HUES48 (cell line): Measurements from ENCODE around the gene SCN9A.

Experiments
- H3K27ac ChIP-seq: one replicate; pipeline ENCODE4 v1.7.0; 2013; ENCODE audit warnings: low read depth, low read length, inconsistent platforms
- H3K27me3 ChIP-seq: 2 replicates; pipeline ENCODE4 v1.6.1; 2013; ENCODE audit warnings: mild to moderate bottlenecking, low read length; ENCODE audit not compliant: control insufficient read depth, insufficient read depth
- H3K36me3 ChIP-seq: 2 replicates; pipeline ENCODE4 v1.6.1; 2013; ENCODE audit warnings: low read length; ENCODE audit not compliant: control insufficient read depth, insufficient read depth
- H3K4me1 ChIP-seq: 2 replicates; pipeline ENCODE4 v1.6.1; 2013; ENCODE audit warnings: mild to moderate bottlenecking, low read length; ENCODE audit not compliant: control insufficient read depth, insufficient read depth
- H3K4me3 ChIP-seq: 2 replicates; pipeline ENCODE4 v1.5.1; 2013; ENCODE audit warnings: mild to moderate bottlenecking, low read depth, low read length
- H3K9ac ChIP-seq: 2 replicates; pipeline ENCODE4 v1.6.1; 2013; ENCODE audit warnings: mild to moderate bottlenecking, low read depth, low read length, moderate library complexity
- H3K9me3 ChIP-seq: 2 replicates; pipeline ENCODE4 v1.6.1; 2013; ENCODE audit warnings: low read length; ENCODE audit not compliant: control insufficient read depth, insufficient read depth

Gene SCN9A

DNA sequence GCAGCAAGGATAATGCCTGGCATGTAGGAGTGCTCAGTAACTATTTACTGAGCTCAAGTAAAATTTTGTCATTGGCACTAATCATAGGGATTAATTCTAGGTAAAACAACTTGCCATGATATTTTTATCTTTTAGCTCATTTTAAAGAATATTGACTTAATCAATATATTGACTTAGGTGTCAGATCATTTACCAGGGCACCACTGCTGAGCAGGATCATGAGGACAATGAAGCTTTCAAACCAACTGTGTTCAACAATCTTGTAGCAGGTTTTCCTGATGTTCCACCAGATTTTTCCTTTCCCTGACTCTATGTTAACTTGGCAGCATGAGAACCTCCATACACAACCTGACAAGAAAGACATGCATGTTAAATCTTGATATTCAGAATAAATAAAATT, 133.4 kb downstream of the SCN9A start:
- Histone ChIP-seq H3K4me3 (no peak overlapping the region), H3K9me3 (no peaks in the 10 kb centered on the region), H3K9ac (no peak overlapping the region), H3K27me3 (no peaks in the 10 kb centered on the region), H3K4me1 (peaks cover 5% of the 10 kb centered on the region; the same call in 1 of the 2 replicates), H3K27ac (no peak overlapping the region), H3K36me3 (no peaks in the 10 kb centered on the region)

- no peak overlapping the region for H3K27ac ChIP-seq
- H3K36me3 ChIP-seq = no peaks in the 10 kb centered on the region
- no peaks in the 10 kb centered on the region for H3K9me3 ChIP-seq
- H3K4me3 ChIP-seq = no peak overlapping the region
- H3K27me3 ChIP-seq = no peaks in the 10 kb centered on the region
- no peak overlapping the region for H3K9ac ChIP-seq
- H3K4me1 ChIP-seq = peaks cover 5% of the 10 kb centered on the region; the same call in 1 of the 2 replicates
These were observed 135.1 kb downstream of the SCN9A start for GRCh38 chr2:166240387-166241313.

GRCh38 chr2:166239548-166239947, 136.2 kb downstream of the SCN9A start:
- H3K27me3 ChIP-seq = no peaks in the 10 kb centered on the region
- peaks cover 5% of the 10 kb centered on the region; the same call in 1 of the 2 replicates for H3K4me1 ChIP-seq
- H3K36me3 ChIP-seq = no peaks in the 10 kb centered on the region
- no peak overlapping the region for H3K4me3 ChIP-seq
- no peaks in the 10 kb centered on the region for H3K9me3 ChIP-seq
- no peak overlapping the region for H3K9ac ChIP-seq
- H3K27ac ChIP-seq = no peak overlapping the region

- H3K27ac ChIP-seq = no peak overlapping the region
- no peaks in the 10 kb centered on the region for H3K36me3 ChIP-seq
- H3K27me3 ChIP-seq = no peaks in the 10 kb centered on the region
- H3K9me3 ChIP-seq = no peaks in the 10 kb centered on the region
- no peaks in the 10 kb centered on the region for H3K4me1 ChIP-seq
- H3K4me3 ChIP-seq = no peak overlapping the region
- no peak overlapping the region for H3K9ac ChIP-seq
These were observed 137.6 kb downstream of the SCN9A start for GRCh38 chr2:166238176-166238575.

- Histone ChIP-seq H3K36me3 (no peaks in the 10 kb centered on the region), H3K9ac (no peak overlapping the region), H3K27ac (no peak overlapping the region), H3K9me3 (no peaks in the 10 kb centered on the region), H3K27me3 (no peaks in the 10 kb centered on the region), H3K4me1 (no peaks in the 10 kb centered on the region), H3K4me3 (no peak overlapping the region)
These were observed 141.5 kb downstream of the SCN9A start for GRCh38 chr2:166234112-166234846.

DNA sequence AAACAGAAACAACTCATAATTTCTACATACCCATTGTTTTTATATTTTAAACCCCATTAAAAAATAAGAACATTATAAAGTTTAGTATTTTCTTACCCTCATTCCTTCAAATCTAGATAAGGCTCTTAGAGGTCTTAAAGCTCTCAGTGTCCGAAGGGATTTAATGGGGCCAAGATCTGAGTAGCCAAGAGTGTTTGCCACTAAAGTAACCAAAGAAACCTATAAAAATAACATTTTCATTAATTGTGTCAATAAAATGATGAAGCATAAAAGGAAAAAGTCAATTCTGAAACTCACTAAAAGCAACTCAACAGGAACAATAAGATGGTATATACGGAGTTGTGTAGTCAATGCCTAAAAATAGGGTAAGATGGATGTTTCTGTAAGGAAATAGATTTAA, 142.5 kb downstream of the SCN9A start:
- H3K27me3 ChIP-seq = no peaks in the 10 kb centered on the region
- no peaks in the 10 kb centered on the region for H3K36me3 ChIP-seq
- no peak overlapping the region for H3K27ac ChIP-seq
- no peak overlapping the region for H3K4me3 ChIP-seq
- H3K9ac ChIP-seq = no peak overlapping the region
- H3K4me1 ChIP-seq = no peaks in the 10 kb centered on the region
- H3K9me3 ChIP-seq = no peaks in the 10 kb centered on the region

DNA sequence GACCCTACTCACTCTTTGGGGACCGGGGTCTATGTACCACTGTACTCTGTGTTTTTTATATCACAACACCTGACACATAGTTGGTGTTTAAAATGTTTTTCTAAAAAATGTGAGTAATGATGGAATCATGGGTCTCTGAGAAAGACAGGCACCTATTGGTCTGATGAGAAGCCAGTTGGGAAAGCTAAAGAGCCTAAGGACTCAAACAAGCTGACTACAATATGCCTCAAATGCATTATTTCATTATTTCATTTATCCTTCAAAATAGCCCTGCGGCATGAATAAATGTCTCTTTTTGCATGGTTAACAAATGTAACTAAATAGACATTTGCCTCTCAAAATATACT, 145.0 kb downstream of the SCN9A start:
- H3K4me3 ChIP-seq = no peak overlapping the region
- H3K9me3 ChIP-seq = no peaks in the 10 kb centered on the region
- H3K27ac ChIP-seq = no peak overlapping the region
- H3K27me3 ChIP-seq = no peaks in the 10 kb centered on the region
- no peaks in the 10 kb centered on the region for H3K4me1 ChIP-seq
- no peaks in the 10 kb centered on the region for H3K36me3 ChIP-seq
- H3K9ac ChIP-seq = no peak overlapping the region

GRCh38 chr2:166230024-166230723, 145.6 kb downstream of the SCN9A start:
- Histone ChIP-seq H3K4me1 (no peaks in the 10 kb centered on the region), H3K9me3 (no peaks in the 10 kb centered on the region), H3K27ac (no peak overlapping the region), H3K36me3 (no peaks in the 10 kb centered on the region), H3K4me3 (no peak overlapping the region), H3K9ac (no peak overlapping the region), H3K27me3 (no peaks in the 10 kb centered on the region)

GRCh38 chr2:166229678-166230023, 146.1 kb downstream of the SCN9A start:
- Histone ChIP-seq H3K4me1 (no peaks in the 10 kb centered on the region), H3K9ac (no peak overlapping the region), H3K9me3 (no peaks in the 10 kb centered on the region)

DNA sequence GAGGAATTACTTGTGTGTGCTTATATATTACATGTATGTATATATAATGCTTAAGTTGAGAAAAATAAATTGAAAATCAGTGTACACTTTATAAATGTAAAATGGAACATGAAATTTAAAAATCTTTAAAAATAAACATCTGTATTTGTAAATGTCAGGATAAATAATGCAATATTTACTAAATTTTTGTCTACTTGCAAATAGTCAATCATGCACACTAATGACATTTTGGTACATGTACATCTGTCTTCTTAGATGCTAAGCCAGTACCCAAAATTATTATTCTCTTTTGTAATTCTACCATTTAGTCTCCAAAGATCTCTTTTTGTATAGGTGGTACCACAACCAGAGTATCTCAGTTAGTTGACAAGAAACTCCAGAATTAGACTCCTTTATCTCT, 151.5 kb downstream of the SCN9A start:
- Histone ChIP-seq H3K4me1 (no peaks in the 10 kb centered on the region), H3K27ac (no peak overlapping the region), H3K9me3 (no peaks in the 10 kb centered on the region), H3K4me3 (no peak overlapping the region), H3K36me3 (no peaks in the 10 kb centered on the region), H3K27me3 (no peaks in the 10 kb centered on the region), H3K9ac (no peak overlapping the region)

More at GRCh38 chr2:166229678-166230023, 146.1 kb downstream of the SCN9A start:
- Histone ChIP-seq H3K27ac (no peak overlapping the region), H3K4me3 (no peak overlapping the region), H3K27me3 (no peaks in the 10 kb centered on the region), H3K36me3 (no peaks in the 10 kb centered on the region)

DNA sequence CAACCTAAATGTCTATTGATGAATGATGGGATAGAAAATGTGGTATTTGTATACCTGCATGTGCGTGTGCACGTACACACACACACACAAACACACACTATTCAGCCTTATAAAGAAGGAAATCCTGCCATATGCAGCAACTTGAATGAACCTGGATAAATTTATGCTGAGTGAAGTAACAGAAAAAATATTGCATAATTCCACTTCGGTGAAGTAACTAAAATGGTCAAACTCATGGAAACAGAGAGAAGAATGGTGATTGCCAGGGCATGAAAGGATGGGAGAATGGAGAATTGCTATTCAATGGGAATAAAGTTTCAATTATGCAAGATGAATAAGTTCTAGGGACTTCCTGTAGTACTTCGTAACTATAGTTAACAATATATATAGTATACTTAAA, 152.4 kb downstream of the SCN9A start:
- Histone ChIP-seq H3K4me1 (no peaks in the 10 kb centered on the region), H3K36me3 (no peaks in the 10 kb centered on the region), H3K9me3 (no peaks in the 10 kb centered on the region), H3K4me3 (no peak overlapping the region), H3K27ac (no peak overlapping the region), H3K27me3 (no peaks in the 10 kb centered on the region), H3K9ac (no peak overlapping the region)
